Heart left ventricle (tissue), 16 donors: ENCODE measurements around the gene CEP128. TPM values are rescaled to one million over a fixed set of nuclear protein-coding genes. Genes with fewer than 3 reads are reported as not detected.
A peak's percentile ranks its signal among the peaks of the same experiment; 100 is the strongest.

ENCODE experiments used
- ATAC-seq, 4 donors: fragments of 200-7000 bp; cut with Tn5 transposase; one replicate each; pipeline ENCODE4 v1.9.1; 2020 to 2022; ENCODE audit warnings: moderate library complexity in 4 of 4, mild to moderate bottlenecking in 3 of 4, moderate number of reproducible peaks in 1 of 4
- DNase-seq, 5 donors: peaks; one replicate each; pipeline ENCODE4 v3.0.0-alpha.2; 2020
- H3K27ac ChIP-seq, 12 donors: fragments of 200-600 bp; sonication (generic) in 4 of 12; one replicate each; pipeline versions ENCODE4 v1.5.0 to v1.8.0; 2016 to 2022; ENCODE audit warnings: mild to moderate bottlenecking in 2 of 12
- H3K27me3 ChIP-seq, 9 donors: fragments of 200-600 bp; sonication (generic) in 2 of 9; one replicate each; pipeline versions ENCODE4 v1.5.1 to v1.8.0; 2016 to 2022; ENCODE audit warnings: mild to moderate bottlenecking in 3 of 9
- H3K36me3 ChIP-seq, 9 donors: fragments of 200-600 bp; sonication (generic) in 2 of 9; one replicate each; pipeline versions ENCODE4 v1.5.0 to v1.8.0; 2018 to 2022; ENCODE audit warnings: mild to moderate bottlenecking in 2 of 9
- H3K4me1 ChIP-seq, 12 donors: fragments of 200-600 bp; sonication (generic) in 4 of 12; one replicate each; pipeline versions ENCODE4 v1.5.0 to v1.8.0; 2016 to 2022; ENCODE audit warnings: mild to moderate bottlenecking in 3 of 12
- H3K4me3 ChIP-seq, 12 donors: fragments of 200-600 bp; sonication (generic) in 4 of 12; one replicate each; pipeline versions ENCODE4 v1.5.0 to v1.8.0; 2017 to 2022; ENCODE audit warnings: mild to moderate bottlenecking in 9 of 12, moderate library complexity in 4 of 12
- H3K9me3 ChIP-seq, 12 donors: fragments of 200-600 bp; sonication (generic) in 4 of 12; one replicate each; pipeline versions ENCODE4 v1.5.0 to v1.8.0; 2016 to 2022; ENCODE audit warnings: mild to moderate bottlenecking in 1 of 12
- POLR2A ChIP-seq, 2 donors: fragments of 450-650 bp; IDR thresholded peaks; one replicate each; pipeline ENCODE4 v1.6.1; 2017; ENCODE audit warnings: antibody characterized with exemption in 2 of 2, mild to moderate bottlenecking in 2 of 2, moderate library complexity in 2 of 2
- WGBS, 4 donors: extraction: QIAGEN DNeasy Blood & Tissue Kit in 2 of 4; methylation state at CpG; one replicate each; pipeline versions ENCODE4 v1.1.5 to v1.1.7; 2013 to 2018; 5-methylcytosine and 5-hydroxymethylcytosine counted together
- intact Hi-C, 10 donors: fragments of 100-400 bp; cut with DNase I; formaldehyde crosslinking; loops; one replicate each; pipeline versions ENCODE4 v1.11.1 to v1.14.2; 2022
- polyA plus RNA-seq, 2 donors: library from polyadenylated mRNA; stranded (reverse); fragments of 200-250 nt; gene quantifications; one replicate each; pipeline ENCODE4 v1.2.3, GENCODE V29; 2013
- total RNA-seq, 9 donors: library from RNA; depleted of rRNA in 2 of 9; stranded (reverse); fragments of >200 nt in 2 of 9; fragmentation: NEBNext Ultra II Directional in 3 of 9; extraction: Animal tissue kit (Norgen Biotek cat#: 25700) in 3 of 9; gene quantifications; one replicate each; pipeline versions ENCODE4 v1.1.0 to v1.2.4, GENCODE V29; 2016 to 2023
- TF ChIP-seq, protein P1 (sequence below), 12 donors: fragments of 200-600 bp; sonication (generic) in 4 of 12; IDR thresholded peaks; one replicate each; pipeline versions ENCODE4 v1.5.0 to v1.8.0; 2018 to 2022; ENCODE audit warnings: antibody characterized with exemption in 12 of 12, mild to moderate bottlenecking in 5 of 12
- donor health status: ischemic (EF 13 %, LVEDD 7.1; RV severe dilation, severe dysfunction).
- donor health status: healthy with polysubstance abuse.
- donor health status: DM: no; HTN: yes; CAD: no.
- donor health status: DM: no; HTN: no; CAD: no.
- donor health status: ischemic (EF 25% LVEDD 6.9; RV normal size, moderate dysfunction).
- donor health status: ischemic (EF 25% LVEDD 5.7; RV mildly dilated, moderate dysfunction).
- donor health status: healthy.
- donor health status: DM: yes; HTN: yes; CAD: no.
- donor health status: ischemic (EF 35%, LVEDD 5.7; RV mildly dilated, moderate dysfunction).
- donor health status: nonischemic (EF 11% LVEDD 7.7; RV severe dilation, severe dysfunction).
- donor health status: DM: yes; HTN: yes; CAD: no.
- donor health status: PGD.
- donor health status: ischemic (EF 29% LVEDD 5.4; RV normal size, mild dysfunction).
- donor health status: nonischemic (EF 23%, LVEDD 6.1; RV moderate dilation, normal function).

Gene CEP128
- total and polyA plus RNA-seq, 11 donors: 0.94 to 6.6 (median 3.4) TPM

DNA sequence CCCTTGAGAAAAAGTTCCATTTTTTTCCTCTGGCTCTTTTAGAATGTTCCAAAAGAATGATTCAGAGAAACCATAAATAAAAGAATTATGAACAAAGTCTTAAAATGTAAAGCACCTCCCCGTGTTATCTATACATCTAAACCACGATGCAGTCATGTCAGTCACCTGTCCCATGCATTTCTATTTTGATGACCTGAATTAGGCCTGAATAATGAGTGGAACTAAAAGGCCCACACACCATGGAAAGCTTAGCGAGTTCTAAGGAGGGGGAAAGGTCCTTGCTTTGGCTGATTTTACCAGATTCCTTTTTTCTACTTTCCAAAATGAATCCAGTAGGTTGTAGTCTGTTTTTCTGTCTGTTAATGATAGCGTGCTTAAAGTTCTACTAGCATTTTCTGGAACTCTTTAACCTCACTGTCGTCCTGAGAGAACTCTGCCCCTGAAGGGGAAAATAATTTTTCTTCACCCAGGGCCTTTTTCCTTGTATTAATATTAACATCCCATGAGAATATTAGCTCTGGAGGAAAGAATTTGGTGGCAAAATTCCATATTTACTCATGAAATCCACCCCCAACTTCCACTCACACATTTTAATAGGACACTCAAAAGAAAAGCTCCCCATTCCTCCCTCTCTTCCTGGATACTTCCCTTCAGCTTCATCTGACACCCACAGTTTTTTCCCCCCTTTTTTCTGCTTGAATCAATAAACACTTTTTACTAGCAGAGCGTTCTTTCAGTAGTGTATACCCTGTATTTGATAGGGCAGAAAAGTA is 464.0 kb downstream of the CEP128 start:
- Histone ChIP-seq H3K4me3 (no peak overlapping the region), H3K36me3 (no peaks in the 10 kb centered on the region), H3K27me3 (no peaks in the 10 kb centered on the region), H3K27ac (peak overlapping the region in 11 of 12 donors; percentile 6 to 72 (median 55)), H3K4me1 (peaks cover 0 to 12% (median 0%) of the 10 kb centered on the region in 12 donors), H3K9me3 (peaks cover 0 to 3% (median 0%) of the 10 kb centered on the region in 12 donors)
- WGBS, 4 donors: 62 to 72% (median 69%) methylated on average over 6 of the region's 6 CpGs
- TF ChIP-seq, protein P1, sequence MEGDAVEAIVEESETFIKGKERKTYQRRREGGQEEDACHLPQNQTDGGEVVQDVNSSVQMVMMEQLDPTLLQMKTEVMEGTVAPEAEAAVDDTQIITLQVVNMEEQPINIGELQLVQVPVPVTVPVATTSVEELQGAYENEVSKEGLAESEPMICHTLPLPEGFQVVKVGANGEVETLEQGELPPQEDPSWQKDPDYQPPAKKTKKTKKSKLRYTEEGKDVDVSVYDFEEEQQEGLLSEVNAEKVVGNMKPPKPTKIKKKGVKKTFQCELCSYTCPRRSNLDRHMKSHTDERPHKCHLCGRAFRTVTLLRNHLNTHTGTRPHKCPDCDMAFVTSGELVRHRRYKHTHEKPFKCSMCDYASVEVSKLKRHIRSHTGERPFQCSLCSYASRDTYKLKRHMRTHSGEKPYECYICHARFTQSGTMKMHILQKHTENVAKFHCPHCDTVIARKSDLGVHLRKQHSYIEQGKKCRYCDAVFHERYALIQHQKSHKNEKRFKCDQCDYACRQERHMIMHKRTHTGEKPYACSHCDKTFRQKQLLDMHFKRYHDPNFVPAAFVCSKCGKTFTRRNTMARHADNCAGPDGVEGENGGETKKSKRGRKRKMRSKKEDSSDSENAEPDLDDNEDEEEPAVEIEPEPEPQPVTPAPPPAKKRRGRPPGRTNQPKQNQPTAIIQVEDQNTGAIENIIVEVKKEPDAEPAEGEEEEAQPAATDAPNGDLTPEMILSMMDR (IDR thresholded peaks at IDR 0.05): no peak
- no peak for TF ChIP-seq POLR2A (IDR thresholded peaks at IDR 0.05)
- DNase-seq (no peak), ATAC-seq (peak in 2 of 4 donors; percentile 47 to 59)
- intact Hi-C loops: no loop called here

DNA sequence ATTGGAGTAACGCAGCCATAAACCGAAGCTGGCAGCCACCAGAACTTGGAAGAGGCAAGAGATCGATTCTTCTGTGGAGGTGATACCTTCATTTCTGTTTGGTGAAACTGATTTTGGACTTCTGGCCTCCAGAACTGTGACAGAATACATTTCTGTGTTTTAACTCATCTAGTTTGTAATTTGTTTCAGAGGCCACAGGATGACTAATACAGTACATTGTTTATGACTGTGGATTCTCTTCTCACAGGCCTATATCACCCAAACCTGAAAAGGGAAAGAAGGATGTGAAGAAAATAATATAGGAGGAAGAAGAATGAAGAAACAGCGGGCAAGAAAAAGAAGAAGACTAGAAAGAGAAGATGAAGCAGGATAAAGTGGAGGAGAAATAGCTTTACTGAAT is 466.5 kb downstream of the CEP128 start:
- Histone ChIP-seq H3K27ac (no peak overlapping the region), H3K4me1 (peaks cover 0 to 12% (median 0%) of the 10 kb centered on the region in 12 donors), H3K36me3 (no peaks in the 10 kb centered on the region), H3K27me3 (no peaks in the 10 kb centered on the region), H3K9me3 (peaks cover 0 to 13% (median 0%) of the 10 kb centered on the region in 12 donors), H3K4me3 (no peak overlapping the region)
- intact Hi-C loops: no loop called here
- WGBS, 4 donors: 96 to 99% (median 98%) methylated on average over 4 of the region's 4 CpGs
- DNase-seq (no peak), ATAC-seq (no peak)
- TF ChIP-seq, protein P1 (IDR thresholded peaks at IDR 0.05): no peak
- TF ChIP-seq POLR2A (IDR thresholded peaks at IDR 0.05): no peak

DNA sequence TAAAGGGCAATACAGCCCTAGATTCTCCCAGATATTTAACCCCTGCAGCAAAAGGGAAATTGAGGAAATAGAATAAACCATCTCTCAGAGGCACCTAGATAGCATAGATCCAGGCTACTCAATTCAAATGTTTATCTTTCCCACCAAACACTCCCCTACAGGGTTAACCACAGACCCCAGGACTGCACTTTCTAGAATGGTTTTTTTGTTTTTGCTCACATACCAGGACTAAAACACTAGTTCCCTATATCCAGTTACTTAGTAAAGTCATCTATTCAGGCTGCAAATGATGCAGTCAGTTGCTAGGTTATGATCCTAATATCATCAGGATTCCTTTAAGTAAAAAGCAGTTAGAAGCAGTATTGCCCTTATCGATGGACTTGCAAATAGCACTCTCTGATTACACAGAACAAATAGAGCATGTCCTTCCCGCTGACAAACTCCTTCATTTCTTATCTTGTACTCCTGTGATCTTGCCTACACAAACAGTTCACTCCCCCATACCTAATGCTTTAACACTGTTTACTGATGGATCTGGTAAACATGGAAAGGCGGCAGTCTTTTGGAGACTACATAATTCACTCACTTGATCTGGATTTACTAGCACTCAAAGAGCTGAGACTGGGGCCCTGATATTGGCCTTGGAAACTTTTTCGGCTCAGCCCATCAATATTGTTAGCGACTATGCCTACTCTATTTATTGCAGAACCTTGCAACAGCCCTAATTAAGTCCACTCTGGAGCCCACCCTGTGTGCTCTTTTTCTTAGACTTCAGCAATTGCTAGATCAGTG is 473.0 kb downstream of the CEP128 start:
- no peak for ATAC-seq
- Histone ChIP-seq H3K4me1 (no peaks in the 10 kb centered on the region), H3K9me3 (peaks cover 0 to 13% (median 0%) of the 10 kb centered on the region in 12 donors), H3K27ac (no peak overlapping the region), H3K36me3 (no peaks in the 10 kb centered on the region), H3K27me3 (no peaks in the 10 kb centered on the region), H3K4me3 (no peak overlapping the region)
- 59 to 64% (median 62%) methylated on average over 5 of the region's 5 CpGs for WGBS, 4 donors
- intact Hi-C loops: no loop called here
- no peak for DNase-seq
- no peak for TF ChIP-seq POLR2A (IDR thresholded peaks at IDR 0.05)
- TF ChIP-seq, protein P1 (IDR thresholded peaks at IDR 0.05): no peak

DNA sequence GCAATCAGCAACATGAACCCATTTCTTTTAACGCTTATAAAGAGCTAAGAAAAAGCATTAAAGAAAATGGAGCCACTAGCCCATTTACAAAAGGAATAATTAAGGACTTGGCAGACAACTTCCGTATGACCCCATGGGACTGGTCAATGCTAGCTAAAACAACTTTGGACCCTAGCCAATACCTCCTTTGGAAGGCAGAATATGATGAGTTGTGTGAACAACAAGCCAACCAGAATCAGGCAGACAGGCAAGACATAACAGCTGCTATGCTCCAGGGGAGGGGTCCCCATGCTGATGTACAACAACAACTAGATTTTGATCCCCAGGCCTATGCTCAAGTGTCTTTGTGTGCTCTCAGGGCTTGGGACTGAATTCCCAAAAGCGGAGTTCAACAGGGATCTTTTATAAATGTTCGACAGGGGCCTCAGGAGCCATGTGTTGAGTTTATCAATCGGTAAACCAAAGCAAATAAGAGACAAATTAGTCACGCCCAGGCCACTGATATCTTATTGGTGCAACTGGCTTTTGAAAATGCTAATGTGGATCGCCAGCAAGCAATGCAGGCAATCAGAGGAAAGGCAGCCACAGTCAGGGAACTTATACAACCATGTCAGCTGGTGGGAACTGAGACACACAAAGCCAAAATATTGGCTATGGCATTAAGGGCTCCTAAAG is 475.9 kb downstream of the CEP128 start:
- ATAC-seq: no peak
- Histone ChIP-seq H3K4me1 (no peaks in the 10 kb centered on the region), H3K27me3 (no peaks in the 10 kb centered on the region), H3K36me3 (no peaks in the 10 kb centered on the region), H3K27ac (no peak overlapping the region), H3K9me3 (no peaks in the 10 kb centered on the region), H3K4me3 (no peak overlapping the region)
- DNase-seq: no peak
- TF ChIP-seq POLR2A (IDR thresholded peaks at IDR 0.05): no peak
- TF ChIP-seq, protein P1 (IDR thresholded peaks at IDR 0.05): no peak
- 74 to 82% (median 78%) methylated on average over 7 of the region's 7 CpGs for WGBS, 4 donors
- intact Hi-C loops: no loop called here
